OCI-LY1 (cell line): ENCODE data around the gene EVPLL.
"Not testable (repeated sequence)": the region's sequence is repeated elsewhere in the genome, so short reads cannot be mapped to it uniquely, and the experiment has no call there.

Experiments
- H2AFZ ChIP-seq: fragments of 200-600 bp; sonication (generic), shearing (Covaris generic); 2 replicates; pipeline ENCODE4 v1.6.0; 2014; ENCODE audit warnings: antibody characterized with exemption, mild to moderate bottlenecking, low read length
- H3F3A ChIP-seq: fragments of 200-600 bp; sonication (generic), shearing (Covaris generic); 2 replicates; pipeline ENCODE4 v1.6.0; 2014; ENCODE audit warnings: mild to moderate bottlenecking, antibody characterized with exemption, low read length, moderate library complexity; ENCODE audit not compliant: insufficient read depth
- H3K27ac ChIP-seq: fragments of 200-600 bp; sonication (generic); 2 replicates; pipeline ENCODE4 v1.5.1; 2014; ENCODE audit warnings: low read length, mixed run types, mild to moderate bottlenecking, low read depth; ENCODE audit not compliant: poor library complexity, severe bottlenecking
- H3K27me3 ChIP-seq: fragments of 200-600 bp; sonication (generic); 2 replicates; pipeline ENCODE4 v1.6.0; 2014; ENCODE audit warnings: antibody characterized with exemption, mild to moderate bottlenecking, low read length, moderate library complexity; ENCODE audit not compliant: insufficient read depth
- H3K36me3 ChIP-seq: fragments of 200-600 bp; sonication (generic); 2 replicates; pipeline ENCODE4 v1.6.1; 2014; ENCODE audit warnings: mild to moderate bottlenecking, antibody characterized with exemption, low read length, moderate library complexity, mixed read lengths; ENCODE audit not compliant: insufficient read depth
- H3K4me1 ChIP-seq: fragments of 200-600 bp; sonication (generic); 2 replicates; pipeline ENCODE4 v1.5.1; 2014; ENCODE audit warnings: mild to moderate bottlenecking, low read length, moderate library complexity; ENCODE audit not compliant: insufficient read depth, severe bottlenecking
- H3K4me2 ChIP-seq: fragments of 200-600 bp; sonication (generic), shearing (Covaris generic); 2 replicates; pipeline ENCODE4 v1.6.1; 2014; ENCODE audit warnings: low read length
- H3K4me3 ChIP-seq: fragments of 200-600 bp; sonication (generic); 2 replicates; pipeline ENCODE4 v1.5.1; 2014; ENCODE audit warnings: low read length, low read depth, mild to moderate bottlenecking, mixed read lengths; ENCODE audit not compliant: poor library complexity, severe bottlenecking
- H3K79me2 ChIP-seq: fragments of 200-600 bp; shearing (Covaris generic); 2 replicates; pipeline ENCODE4 v1.6.1; 2016; ENCODE audit warnings: mixed run types, low read length, mixed read lengths; ENCODE audit not compliant: insufficient read depth
- H3K9ac ChIP-seq: fragments of 200-600 bp; sonication (generic), shearing (Covaris generic); 2 replicates; pipeline ENCODE4 v1.6.1; 2014; ENCODE audit warnings: mild to moderate bottlenecking, low read length, mixed read lengths
- H3K9me2 ChIP-seq: fragments of 200-600 bp; sonication (generic), shearing (Covaris generic); 2 replicates; pipeline ENCODE4 v1.6.1; 2014; ENCODE audit warnings: low read depth, mild to moderate bottlenecking, low read length, mixed read lengths
- H3K9me3 ChIP-seq: fragments of 200-600 bp; shearing (Covaris generic); 2 replicates; pipeline ENCODE4 v1.6.1; 2014; ENCODE audit warnings: low read length, mixed read lengths
- H4K20me1 ChIP-seq: fragments of 200-600 bp; sonication (generic), shearing (Covaris generic); 2 replicates; pipeline ENCODE4 v1.6.0; 2016; ENCODE audit warnings: mild to moderate bottlenecking, low read length; ENCODE audit not compliant: insufficient read depth
- CTCF ChIP-seq: fragments of 200-600 bp; sonication (generic), shearing (Covaris generic); IDR thresholded peaks from 2 replicates; pipeline ENCODE4 v1.5.1; 2017; ENCODE audit warnings: mild to moderate bottlenecking, antibody characterized with exemption, low read length, moderate library complexity, mixed read lengths
- EZH2 ChIP-seq: fragments of 200-600 bp; sonication (generic), shearing (Covaris generic); IDR thresholded peaks from 2 replicates; pipeline ENCODE4 v1.8.0; 2017; ENCODE audit warnings: borderline replicate concordance, mixed run types, mild to moderate bottlenecking, antibody characterized with exemption, low read length, moderate library complexity, mixed read lengths

Gene EVPLL

GRCh38 chr17:18370761-18371160 is 6.8 kb upstream of the EVPLL start:
- Histone ChIP-seq H3K9me2 (no peaks in the 10 kb centered on the region), H3K4me3 (no peak overlapping the region), H3K4me1 (no peaks in the 10 kb centered on the region), H3K79me2 (no peaks in the 10 kb centered on the region), H3K27me3 (peaks cover 8% of the 10 kb centered on the region; the same call in 1 of the 2 replicates), H3K27ac (no peak overlapping the region), H3K9me3 (0 out of 2 replicates have a peak, but pooled peaks cover 4% of the 10 kb centered on the region), H3K9ac (no peak overlapping the region), H3K36me3 (no peaks in the 10 kb centered on the region; the same call in 1 of the 2 replicates), H3F3A (no peaks in the 10 kb centered on the region), H3K4me2 (no peak overlapping the region), H4K20me1 (no peaks in the 10 kb centered on the region), H2AFZ (no peak overlapping the region)
- TF ChIP-seq EZH2 = no peak
- no peak for TF ChIP-seq CTCF

DNA sequence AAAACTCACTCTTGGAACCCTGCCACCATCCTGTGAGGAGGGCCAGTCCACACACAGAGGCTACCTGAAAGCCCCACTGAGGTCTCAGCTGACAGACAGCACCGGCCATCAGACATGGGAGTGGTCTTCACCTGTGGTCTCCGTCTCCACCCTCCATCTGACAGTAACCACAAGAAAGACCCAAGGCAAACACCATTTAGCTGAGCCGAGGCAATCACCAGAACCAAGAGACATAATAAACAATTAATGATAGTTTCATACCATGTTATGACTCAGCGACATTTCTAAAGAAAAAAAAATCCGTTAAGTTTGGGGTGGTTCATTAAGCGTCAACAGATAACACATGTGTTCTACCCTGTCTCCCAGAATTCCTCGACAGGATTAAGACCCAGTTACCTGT is 6.1 kb upstream of the EVPLL start:
- Histone ChIP-seq H3F3A (no peaks in the 10 kb centered on the region), H3K79me2 (no peaks in the 10 kb centered on the region), H3K36me3 (no peaks in the 10 kb centered on the region; the same call in 1 of the 2 replicates), H3K4me1 (no peaks in the 10 kb centered on the region), H2AFZ (no peak overlapping the region), H3K4me3 (no peak overlapping the region), H3K27me3 (peaks cover 8% of the 10 kb centered on the region; the same call in 1 of the 2 replicates), H4K20me1 (no peaks in the 10 kb centered on the region), H3K9me3 (0 out of 2 replicates have a peak, but pooled peaks cover 4% of the 10 kb centered on the region), H3K4me2 (no peak overlapping the region), H3K9ac (no peak overlapping the region), H3K9me2 (no peaks in the 10 kb centered on the region), H3K27ac (no peak overlapping the region)
- TF ChIP-seq CTCF (no peak), EZH2 (no peak)

GRCh38 chr17:18373181-18373580 is 4.4 kb upstream of the EVPLL start:
- H3K9me2 ChIP-seq, H3K79me2 ChIP-seq, H2AFZ ChIP-seq, H3K9me3 ChIP-seq, H3K36me3 ChIP-seq, H3K27me3 ChIP-seq, H3F3A ChIP-seq, H3K4me2 ChIP-seq, H4K20me1 ChIP-seq, H3K9ac ChIP-seq, H3K4me3 ChIP-seq, H3K27ac ChIP-seq, H3K4me1 ChIP-seq: not testable (repeated sequence)

DNA sequence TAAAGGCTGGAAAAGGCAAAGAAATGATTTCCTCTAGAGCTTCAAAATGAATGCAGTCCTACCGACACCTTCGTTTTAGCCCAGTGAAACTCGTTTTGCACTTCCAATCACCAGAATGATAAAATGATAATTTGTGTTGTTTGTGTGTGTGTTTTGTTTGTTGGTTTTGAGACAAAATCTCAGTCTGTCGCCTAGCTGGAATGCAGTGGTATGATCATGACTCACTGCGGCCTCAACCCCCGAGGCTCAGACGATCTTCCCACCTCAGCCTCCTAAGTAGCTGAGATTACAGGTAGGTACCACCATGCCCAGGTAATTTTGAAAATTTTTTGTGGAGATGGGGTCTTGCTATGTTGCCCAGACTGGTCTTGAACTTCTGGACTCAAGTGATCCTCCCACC is 3.4 kb upstream of the EVPLL start:
- no peak overlapping the region for H3K9ac ChIP-seq
- TF ChIP-seq EZH2 (no peak), CTCF (no peak)
- no peaks in the 10 kb centered on the region for H3K4me1 ChIP-seq
- H4K20me1 ChIP-seq = no peaks in the 10 kb centered on the region
- H3K36me3 ChIP-seq = no peaks in the 10 kb centered on the region; the same call in 1 of the 2 replicates
- no peaks in the 10 kb centered on the region for H3K79me2 ChIP-seq
- H3K4me3 ChIP-seq = no peak overlapping the region
- no peak overlapping the region for H3K4me2 ChIP-seq
- H3K9me2 ChIP-seq = no peaks in the 10 kb centered on the region
- H3K27me3 ChIP-seq = peaks cover 8% of the 10 kb centered on the region; the same call in 1 of the 2 replicates
- H3K9me3 ChIP-seq = 0 out of 2 replicates have a peak, but pooled peaks cover 4% of the 10 kb centered on the region
- no peak overlapping the region for H3K27ac ChIP-seq
- no peaks in the 10 kb centered on the region for H3F3A ChIP-seq
- no peak overlapping the region for H2AFZ ChIP-seq
